ENCODE results near the gene LRRC14B.

DNA sequence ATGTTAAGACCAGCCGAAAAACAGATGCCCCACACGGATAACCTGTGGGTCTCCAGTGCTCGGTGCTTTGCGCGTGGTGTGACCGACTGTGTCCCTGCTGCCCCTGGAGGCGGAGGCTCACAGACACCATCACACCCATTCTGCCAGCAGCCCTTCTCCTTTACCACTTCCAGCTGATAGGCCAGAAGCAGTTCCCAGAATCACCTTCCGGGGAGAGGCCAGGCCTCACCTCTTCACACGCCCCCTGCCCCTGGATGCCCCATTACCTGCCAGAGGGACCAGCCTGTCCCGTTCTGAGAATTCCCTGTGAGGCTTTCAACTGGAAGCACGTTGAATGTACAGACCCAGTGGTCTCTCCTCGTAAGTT, 21.6 kb upstream of the LRRC14B start:
- TF ChIP-seq, protein P1, sequence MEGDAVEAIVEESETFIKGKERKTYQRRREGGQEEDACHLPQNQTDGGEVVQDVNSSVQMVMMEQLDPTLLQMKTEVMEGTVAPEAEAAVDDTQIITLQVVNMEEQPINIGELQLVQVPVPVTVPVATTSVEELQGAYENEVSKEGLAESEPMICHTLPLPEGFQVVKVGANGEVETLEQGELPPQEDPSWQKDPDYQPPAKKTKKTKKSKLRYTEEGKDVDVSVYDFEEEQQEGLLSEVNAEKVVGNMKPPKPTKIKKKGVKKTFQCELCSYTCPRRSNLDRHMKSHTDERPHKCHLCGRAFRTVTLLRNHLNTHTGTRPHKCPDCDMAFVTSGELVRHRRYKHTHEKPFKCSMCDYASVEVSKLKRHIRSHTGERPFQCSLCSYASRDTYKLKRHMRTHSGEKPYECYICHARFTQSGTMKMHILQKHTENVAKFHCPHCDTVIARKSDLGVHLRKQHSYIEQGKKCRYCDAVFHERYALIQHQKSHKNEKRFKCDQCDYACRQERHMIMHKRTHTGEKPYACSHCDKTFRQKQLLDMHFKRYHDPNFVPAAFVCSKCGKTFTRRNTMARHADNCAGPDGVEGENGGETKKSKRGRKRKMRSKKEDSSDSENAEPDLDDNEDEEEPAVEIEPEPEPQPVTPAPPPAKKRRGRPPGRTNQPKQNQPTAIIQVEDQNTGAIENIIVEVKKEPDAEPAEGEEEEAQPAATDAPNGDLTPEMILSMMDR (IDR thresholded peaks at IDR 0.05), result no peak
- no peak for TF ChIP-seq POLR2A (IDR thresholded peaks at IDR 0.05)

Measured in right lobe of liver (tissue), 4 donors.